K562 (cell line): ENCODE data around the gene DET1. TPM values are rescaled to one million over a fixed set of nuclear protein-coding genes. Genes with fewer than 3 reads are reported as not detected.

Source experiments
- ARID2 ChIP-seq: fragments of 450-650 bp; IDR thresholded peaks from 2 replicates; pipeline ENCODE4 v1.6.1; 2017; ENCODE audit warnings: antibody characterized with exemption, mild to moderate bottlenecking
- CREBBP ChIP-seq: IDR thresholded peaks from one replicate; pipeline ENCODE4 v1.6.1; 2012; ENCODE audit warnings: low read depth, mild to moderate bottlenecking, control low read depth, inconsistent platforms, low read length
- EHMT2 ChIP-seq: fragments of 450-650 bp; IDR thresholded peaks from 2 replicates; pipeline ENCODE4 v1.6.1; 2018; ENCODE audit warnings: antibody characterized with exemption
- ETS1 ChIP-seq: conservative IDR thresholded peaks from 2 replicates; pipeline ENCODE4 v1.6.1; 2011; ENCODE audit warnings: low read depth, mild to moderate bottlenecking, low read length; ENCODE audit not compliant: control insufficient read depth
- GABPB2 ChIP-seq: fragments of 250-450 bp; sonication (Bioruptor Pico); conservative IDR thresholded peaks from 2 replicates; pipeline ENCODE4 v1.5.1; 2021; ENCODE audit warnings: mild to moderate bottlenecking
- POLR2AphosphoS5 ChIP-seq: IDR thresholded peaks from 2 replicates; pipeline ENCODE4 v1.6.1; 2011; ENCODE audit warnings: mild to moderate bottlenecking, low read depth, low read length, moderate library complexity; ENCODE audit not compliant: control insufficient read depth, insufficient read depth
- POU5F1 ChIP-seq: fragments of 150-350 bp; IDR thresholded peaks from 2 replicates; pipeline ENCODE4 v1.6.1; 2014; ENCODE audit warnings: borderline replicate concordance, low read length, low read depth, mild to moderate bottlenecking; ENCODE audit not compliant: partially characterized antibody
- RBM39 ChIP-seq: fragments of 200-400 bp; formaldehyde crosslinking; optimal IDR thresholded peaks from 2 replicates; pipeline ENCODE3; 2018; ENCODE audit warnings: low read depth, low read length
- SMAD1 ChIP-seq: fragments of 150-350 bp; IDR thresholded peaks from 2 replicates; pipeline ENCODE4 v1.6.1; 2014; ENCODE audit warnings: low read length, low read depth; ENCODE audit not compliant: partially characterized antibody
- SRSF9 ChIP-seq: fragments of 200-400 bp; formaldehyde crosslinking; IDR thresholded peaks from 2 replicates; pipeline ENCODE4 v1.6.1; 2017; ENCODE audit warnings: low read depth, low read length, borderline replicate concordance
- STAT5B ChIP-seq: fragments of 250-450 bp; sonication (Bioruptor Pico); IDR thresholded peaks from 2 replicates; pipeline ENCODE4 v1.8.0; 2021; ENCODE audit warnings: mild to moderate bottlenecking, inconsistent platforms
- UBTF ChIP-seq, 2 experiments: IDR thresholded peaks; 2 replicates each; pipeline ENCODE4 v1.6.1; 2012; ENCODE audit warnings: improper control_type of control experiment in 2 of 2, low read depth in 2 of 2, low read length in 2 of 2, borderline replicate concordance in 1 of 2
- ZNF583 ChIP-seq: fragments of 250-450 bp; sonication (Bioruptor Pico); IDR thresholded peaks from 2 replicates; pipeline ENCODE4 v1.4.0; 2020
- polyA plus RNA-seq, 8 experiments: library from polyadenylated mRNA; depleted of rRNA in 4 of 8; stranded (reverse) in 5 of 8; unstranded in 3 of 8; fragments of >200 nt; fragmentation: Nextera tagmentation in 2 of 8; fragmentation: Illumina TruSeq in 1 of 8; extraction: Ambion mirVana in 2 of 8; extraction: Trizol in 1 of 8; gene quantifications; 2 replicates each; pipeline versions ENCODE4 v1.2.1 to v1.2.3, GENCODE V29; 2011 to 2014; ENCODE audit warnings: inconsistent platforms in 1 of 8, missing spikeins in 1 of 8
- total RNA-seq, 7 experiments: library from RNA; depleted of rRNA in 6 of 7; stranded (reverse); fragments of >200 nt in 6 of 7; fragmentation: Illumina TruSeq in 2 of 7; extraction: Trizol in 2 of 7; gene quantifications; 2 replicates each; pipeline versions ENCODE4 v1.2.1 to v1.2.3, GENCODE V29; 2011 to 2021; ENCODE audit warnings: low replicate concordance in 1 of 7
- TF ChIP-seq, protein P1 (sequence below): fragments of 200-800 bp; sonication (Bioruptor generic); IDR thresholded peaks from 2 replicates; pipeline ENCODE4 v1.6.1; 2017; ENCODE audit warnings: missing genetic modification characterization, missing compliant biosample characterization
- TF ChIP-seq, protein P2 (sequence below): fragments of 250-450 bp; sonication (Bioruptor Pico); IDR thresholded peaks from 2 replicates; pipeline ENCODE4 v1.9.0; 2021; ENCODE audit warnings: mild to moderate bottlenecking, inconsistent platforms
- TF ChIP-seq, protein P3 (sequence below): sonication (generic); formaldehyde crosslinking; IDR thresholded peaks from 2 replicates; pipeline ENCODE4 v1.8.0; 2022; ENCODE audit warnings: missing genetic modification reagents, mild to moderate bottlenecking, borderline replicate concordance

Gene DET1
- total and polyA plus RNA-seq, 9 of the 15 experiments (the other 6 are each of a cell fraction or from before 2014, with no cell fraction given) = 4.2 to 8.1 (median 6.0) TPM

DNA sequence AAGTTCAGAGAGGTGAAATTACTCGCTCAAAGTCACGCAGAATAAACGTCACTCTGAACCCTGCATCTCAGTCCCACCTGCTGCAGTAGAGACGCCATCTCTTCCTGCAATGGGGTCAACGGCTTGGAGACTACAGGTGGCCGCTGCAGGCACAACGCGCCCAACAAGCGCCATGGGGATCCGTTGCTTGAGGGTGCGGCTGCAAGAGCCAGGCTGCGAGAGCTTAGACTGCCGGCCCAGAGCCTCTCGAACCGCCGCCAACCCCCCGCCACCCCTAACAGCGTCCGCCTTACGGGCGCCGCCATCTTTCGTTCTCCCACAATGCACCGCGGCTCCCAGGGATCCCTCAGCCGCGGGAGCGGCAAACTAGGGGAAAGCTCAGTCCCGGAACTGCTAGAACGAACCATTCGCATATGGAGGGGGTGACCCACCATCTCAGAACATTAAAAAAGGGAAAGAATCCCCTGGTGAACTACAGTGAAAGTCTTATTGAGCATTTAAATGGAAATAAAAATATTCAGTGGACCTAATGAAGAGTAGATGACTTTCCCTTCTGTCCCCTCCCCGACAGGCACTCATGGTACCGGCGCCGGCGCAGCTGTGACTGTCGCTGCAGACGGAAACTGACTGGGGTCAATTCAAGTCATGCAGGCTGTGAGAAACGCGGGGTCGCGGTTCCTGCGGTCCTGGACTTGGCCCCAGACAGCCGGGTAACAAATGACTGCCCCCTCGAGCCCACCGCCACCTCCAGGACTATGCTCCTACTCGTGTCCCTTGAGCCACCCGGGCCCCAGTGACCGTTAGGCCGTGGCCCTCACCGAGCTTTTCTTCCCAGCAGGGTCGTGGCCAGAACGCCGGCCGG is 79.2 kb downstream of the DET1 start, which contains the start of the genes MRPL46 and MRPS11 (continued):
- TF ChIP-seq, protein P1, sequence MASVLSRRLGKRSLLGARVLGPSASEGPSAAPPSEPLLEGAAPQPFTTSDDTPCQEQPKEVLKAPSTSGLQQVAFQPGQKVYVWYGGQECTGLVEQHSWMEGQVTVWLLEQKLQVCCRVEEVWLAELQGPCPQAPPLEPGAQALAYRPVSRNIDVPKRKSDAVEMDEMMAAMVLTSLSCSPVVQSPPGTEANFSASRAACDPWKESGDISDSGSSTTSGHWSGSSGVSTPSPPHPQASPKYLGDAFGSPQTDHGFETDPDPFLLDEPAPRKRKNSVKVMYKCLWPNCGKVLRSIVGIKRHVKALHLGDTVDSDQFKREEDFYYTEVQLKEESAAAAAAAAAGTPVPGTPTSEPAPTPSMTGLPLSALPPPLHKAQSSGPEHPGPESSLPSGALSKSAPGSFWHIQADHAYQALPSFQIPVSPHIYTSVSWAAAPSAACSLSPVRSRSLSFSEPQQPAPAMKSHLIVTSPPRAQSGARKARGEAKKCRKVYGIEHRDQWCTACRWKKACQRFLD (CRISPR knock-in tag) = peak; percentile 58; the same call in 1 of the 2 replicates
- no peak for TF ChIP-seq ZNF583 (CRISPR knock-in tag)
- TF ChIP-seq POLR2AphosphoS5 = peak; percentile 75
- no peak for TF ChIP-seq CREBBP
- no peak for TF ChIP-seq UBTF (IDR thresholded peaks at IDR 0.05; ENCODE audit: borderline replicate concordance in 1 of 2, low read depth in 2 of 2, low read length in 2 of 2)
- peak; percentile 65 for TF ChIP-seq ETS1
- peak; percentile 82 for TF ChIP-seq POU5F1
- TF ChIP-seq STAT5B (CRISPR knock-in tag) = no peak
- TF ChIP-seq, protein P2, sequence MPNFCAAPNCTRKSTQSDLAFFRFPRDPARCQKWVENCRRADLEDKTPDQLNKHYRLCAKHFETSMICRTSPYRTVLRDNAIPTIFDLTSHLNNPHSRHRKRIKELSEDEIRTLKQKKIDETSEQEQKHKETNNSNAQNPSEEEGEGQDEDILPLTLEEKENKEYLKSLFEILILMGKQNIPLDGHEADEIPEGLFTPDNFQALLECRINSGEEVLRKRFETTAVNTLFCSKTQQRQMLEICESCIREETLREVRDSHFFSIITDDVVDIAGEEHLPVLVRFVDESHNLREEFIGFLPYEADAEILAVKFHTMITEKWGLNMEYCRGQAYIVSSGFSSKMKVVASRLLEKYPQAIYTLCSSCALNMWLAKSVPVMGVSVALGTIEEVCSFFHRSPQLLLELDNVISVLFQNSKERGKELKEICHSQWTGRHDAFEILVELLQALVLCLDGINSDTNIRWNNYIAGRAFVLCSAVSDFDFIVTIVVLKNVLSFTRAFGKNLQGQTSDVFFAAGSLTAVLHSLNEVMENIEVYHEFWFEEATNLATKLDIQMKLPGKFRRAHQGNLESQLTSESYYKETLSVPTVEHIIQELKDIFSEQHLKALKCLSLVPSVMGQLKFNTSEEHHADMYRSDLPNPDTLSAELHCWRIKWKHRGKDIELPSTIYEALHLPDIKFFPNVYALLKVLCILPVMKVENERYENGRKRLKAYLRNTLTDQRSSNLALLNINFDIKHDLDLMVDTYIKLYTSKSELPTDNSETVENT (CRISPR knock-in tag) = peak; percentile 53; the same call in 1 of the 2 replicates
- TF ChIP-seq ARID2 = no peak
- TF ChIP-seq SRSF9 = no peak
- TF ChIP-seq RBM39 = no peak
- no peak for TF ChIP-seq GABPB2
- peak; percentile 49 for TF ChIP-seq SMAD1
- TF ChIP-seq, protein P3, sequence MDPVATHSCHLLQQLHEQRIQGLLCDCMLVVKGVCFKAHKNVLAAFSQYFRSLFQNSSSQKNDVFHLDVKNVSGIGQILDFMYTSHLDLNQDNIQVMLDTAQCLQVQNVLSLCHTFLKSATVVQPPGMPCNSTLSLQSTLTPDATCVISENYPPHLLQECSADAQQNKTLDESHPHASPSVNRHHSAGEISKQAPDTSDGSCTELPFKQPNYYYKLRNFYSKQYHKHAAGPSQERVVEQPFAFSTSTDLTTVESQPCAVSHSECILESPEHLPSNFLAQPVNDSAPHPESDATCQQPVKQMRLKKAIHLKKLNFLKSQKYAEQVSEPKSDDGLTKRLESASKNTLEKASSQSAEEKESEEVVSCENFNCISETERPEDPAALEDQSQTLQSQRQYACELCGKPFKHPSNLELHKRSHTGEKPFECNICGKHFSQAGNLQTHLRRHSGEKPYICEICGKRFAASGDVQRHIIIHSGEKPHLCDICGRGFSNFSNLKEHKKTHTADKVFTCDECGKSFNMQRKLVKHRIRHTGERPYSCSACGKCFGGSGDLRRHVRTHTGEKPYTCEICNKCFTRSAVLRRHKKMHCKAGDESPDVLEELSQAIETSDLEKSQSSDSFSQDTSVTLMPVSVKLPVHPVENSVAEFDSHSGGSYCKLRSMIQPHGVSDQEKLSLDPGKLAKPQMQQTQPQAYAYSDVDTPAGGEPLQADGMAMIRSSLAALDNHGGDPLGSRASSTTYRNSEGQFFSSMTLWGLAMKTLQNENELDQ = 0 out of 2 replicates have a peak, but pooled peaks have one; percentile 19
- no peak for TF ChIP-seq EHMT2
